GM18517 (cell line): Measurements from ENCODE around the gene DMXL1.

Experiments used
- ATAC-seq: cut with Tn5 transposase; IDR thresholded peaks from one replicate; pipeline ENCODE4 v1.9.1; 2021; ENCODE audit warnings: mild to moderate bottlenecking, moderate library complexity; ENCODE audit not compliant: unreplicated experiment

DMXL1 gene

GRCh38 chr5:119287547-119288111, 216.7 kb downstream of the DMXL1 start:
- ATAC-seq, result peak; percentile 43

DNA sequence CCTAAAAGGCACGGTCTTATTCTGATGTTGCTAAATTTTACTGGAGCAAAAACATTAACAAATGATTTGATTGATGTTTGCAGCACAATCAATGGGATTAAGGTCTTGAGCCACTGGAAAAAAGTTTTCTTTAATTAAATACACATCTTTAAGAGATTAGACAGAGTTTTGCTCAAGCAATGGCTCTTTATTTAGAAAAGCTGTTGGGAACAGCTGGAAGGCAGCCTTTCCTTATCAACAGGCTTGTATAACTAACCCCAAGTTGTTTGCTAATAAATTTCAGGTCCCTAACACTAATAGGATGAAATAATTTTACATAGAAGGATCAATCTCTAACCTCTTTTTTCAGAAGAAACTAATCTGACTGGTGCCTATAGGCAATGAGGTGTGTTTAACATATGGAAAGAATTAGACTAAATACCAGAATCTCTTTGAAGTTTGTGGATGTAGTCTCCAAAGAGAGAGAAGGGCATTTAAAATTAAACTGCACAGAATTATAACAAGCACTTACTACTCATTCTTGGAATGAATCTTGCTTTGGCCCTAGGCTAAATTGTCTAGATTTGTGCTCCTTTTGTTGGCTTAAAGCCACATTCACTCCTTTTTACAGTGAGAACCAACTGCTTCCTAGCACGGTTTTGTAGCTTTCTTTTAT, 217.6 kb downstream of the DMXL1 start:
- no peak for ATAC-seq

DNA sequence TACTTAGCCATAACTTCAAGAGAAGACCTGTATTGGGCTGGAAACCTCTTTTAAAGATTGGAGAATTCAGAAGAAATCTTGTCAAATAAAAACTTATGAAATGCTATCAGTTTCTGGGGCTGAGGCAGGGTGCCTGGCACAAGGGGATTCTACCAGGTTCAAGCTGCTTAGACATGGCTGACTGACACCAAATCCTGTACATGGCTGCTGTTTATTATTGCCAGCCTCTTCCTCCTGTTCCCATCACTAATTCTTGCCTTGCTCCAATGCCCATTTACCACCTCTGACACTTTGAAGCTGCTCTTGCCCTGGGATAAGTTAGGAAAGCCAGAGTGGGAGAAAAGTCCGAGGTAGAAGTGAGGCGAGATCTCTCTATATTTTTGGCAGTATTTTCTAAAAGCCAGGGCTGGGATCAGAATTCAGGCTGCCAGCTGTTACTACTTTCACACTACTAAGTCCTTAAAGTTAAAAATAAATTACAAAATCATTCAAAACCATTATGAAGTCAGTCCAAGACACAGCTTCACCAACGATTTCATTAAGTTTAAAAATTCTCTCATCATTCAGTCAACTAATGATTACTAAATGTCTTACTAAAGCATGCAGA, 218.7 kb downstream of the DMXL1 start:
- ATAC-seq, result no peak

- peak; percentile 91 for ATAC-seq
These were observed 219.3 kb downstream of the DMXL1 start for GRCh38 chr5:119290161-119290569.

DNA sequence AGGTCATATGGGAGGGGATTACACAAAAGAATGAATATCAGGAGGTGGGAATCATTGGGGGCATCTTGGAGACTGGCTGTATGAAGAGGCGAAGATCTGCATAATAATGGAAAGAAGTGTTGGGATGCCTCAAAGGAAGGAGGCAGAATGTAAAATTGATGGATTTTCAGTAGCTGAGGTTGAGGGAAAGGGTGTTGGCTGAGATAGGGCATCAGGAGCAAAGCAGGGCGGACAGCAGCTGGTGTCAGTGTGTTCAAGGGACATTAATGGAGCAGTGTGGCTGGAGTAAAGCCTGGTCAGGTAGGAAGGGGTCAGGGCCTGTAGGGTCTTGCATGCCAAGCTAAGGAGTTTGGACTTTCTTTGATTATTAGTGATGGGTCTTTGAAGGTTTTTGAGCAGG, 219.7 kb downstream of the DMXL1 start:
- no peak for ATAC-seq

- ATAC-seq, result no peak
These were observed 220.2 kb downstream of the DMXL1 start for GRCh38 chr5:119291056-119291455.

- ATAC-seq, result no peak
These were observed 221.0 kb downstream of the DMXL1 start for GRCh38 chr5:119291877-119292276.

DNA sequence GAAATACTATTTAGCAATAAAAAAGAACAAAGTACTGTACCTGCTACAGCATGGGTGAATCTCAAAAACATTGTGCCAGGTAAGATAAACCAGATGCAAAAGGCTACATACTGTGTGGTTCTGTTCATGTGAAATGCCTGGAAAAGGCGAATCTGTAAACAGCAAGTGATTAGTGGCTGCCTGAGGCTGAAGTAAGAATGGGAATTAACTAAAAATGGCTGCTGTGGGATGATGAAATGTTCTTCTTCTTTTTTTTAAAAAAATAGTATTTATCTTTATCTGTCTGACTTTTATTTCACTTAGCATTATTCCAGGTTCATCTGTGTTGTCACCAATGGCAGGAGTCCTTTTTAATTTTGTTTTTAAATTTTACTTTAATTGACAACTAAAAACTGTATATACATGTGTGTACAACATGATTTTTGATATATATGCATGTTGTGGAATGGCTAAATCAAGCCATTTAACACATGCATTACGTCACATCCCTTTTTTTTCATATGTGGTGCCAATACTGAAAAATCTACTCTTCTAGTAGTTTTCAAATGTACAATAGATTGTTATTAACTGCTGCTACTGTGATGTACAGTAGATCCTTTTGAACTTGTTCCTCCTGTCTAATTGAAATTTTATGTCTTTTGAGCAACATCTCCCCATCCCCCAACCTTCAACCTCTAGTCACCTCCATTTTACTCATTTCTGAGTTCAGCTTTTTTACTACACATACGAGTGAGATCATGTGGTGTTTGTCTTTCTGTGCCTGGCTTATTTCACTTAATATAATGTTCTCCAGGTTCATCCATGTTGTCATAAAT, 222.0 kb downstream of the DMXL1 start:
- ATAC-seq, result no peak

DNA sequence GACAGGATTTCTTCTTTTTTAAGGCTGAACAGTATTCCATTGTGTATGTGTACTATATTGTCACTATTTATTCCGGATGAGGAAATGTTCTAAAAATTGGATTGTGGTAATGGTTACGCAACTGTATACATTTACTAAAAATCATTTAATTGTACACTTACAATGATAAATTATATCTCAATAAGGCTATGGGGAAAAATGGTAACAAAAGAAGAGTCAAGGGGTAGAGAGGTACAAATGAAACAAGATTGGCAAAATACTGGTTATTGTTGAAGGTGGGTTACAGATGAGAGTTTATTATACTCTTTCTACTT, 222.6 kb downstream of the DMXL1 start:
- no peak for ATAC-seq
